ENCODE measurements around the gene FUS. TPM values are rescaled to one million over a fixed set of nuclear protein-coding genes. Genes with fewer than 3 reads are reported as not detected.

FUS gene
- total and polyA plus RNA-seq, 9 of the 15 experiments (the other 6 are each of a cell fraction or from before 2014, with no cell fraction given), result 43.9 to 575 (median 87.2) TPM

DNA sequence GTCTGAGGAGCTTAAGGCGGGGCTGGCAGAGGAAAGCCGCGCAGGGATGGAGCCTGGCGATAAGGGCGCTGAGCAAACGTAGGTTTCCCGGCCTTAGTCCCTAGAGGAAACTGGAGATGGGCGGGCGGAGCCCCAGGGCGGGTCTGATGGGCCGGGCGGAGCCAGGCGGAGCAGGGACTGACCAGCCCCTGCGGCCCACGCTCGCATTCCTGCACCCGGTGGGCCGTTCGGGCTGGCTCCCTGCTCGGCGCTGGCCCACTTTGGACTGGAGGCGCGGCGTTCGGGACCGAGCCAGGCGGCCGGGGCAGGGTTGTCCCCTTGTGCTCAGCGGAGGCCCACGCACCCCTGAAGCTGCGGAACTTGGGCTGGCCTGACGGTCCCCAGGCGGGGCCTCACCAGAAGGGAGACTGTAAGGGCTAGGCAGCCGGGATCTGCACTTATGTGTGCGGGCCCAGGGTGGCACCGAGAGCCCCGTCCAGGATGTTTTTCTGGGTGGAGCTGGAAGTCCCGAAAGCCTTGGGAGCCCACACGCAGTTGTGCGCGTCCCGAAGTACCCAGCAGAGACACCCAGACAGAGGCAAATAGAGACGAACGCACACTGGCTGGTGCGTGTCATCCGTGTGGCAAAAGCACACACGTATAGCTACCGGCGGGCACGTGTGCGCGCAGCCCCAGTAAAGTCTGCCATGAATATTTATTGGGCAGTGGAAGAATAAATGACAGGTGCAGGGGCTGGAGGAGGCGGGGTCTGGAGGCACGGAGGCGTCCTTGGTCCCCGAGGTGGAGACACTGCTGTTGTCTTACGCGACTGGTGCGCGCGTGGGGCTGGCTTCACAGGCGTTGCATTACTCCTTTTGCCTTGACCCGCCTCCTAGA is 35.6 kb downstream of the FUS start (continued):
- TF ChIP-seq PHB2 (IDR thresholded peaks at IDR 0.05; ENCODE audit: low read depth), result no peak
- no peak for TF ChIP-seq POLR2AphosphoS2 (IDR thresholded peaks at IDR 0.05; ENCODE audit: low read length)
- TF ChIP-seq, protein P1, sequence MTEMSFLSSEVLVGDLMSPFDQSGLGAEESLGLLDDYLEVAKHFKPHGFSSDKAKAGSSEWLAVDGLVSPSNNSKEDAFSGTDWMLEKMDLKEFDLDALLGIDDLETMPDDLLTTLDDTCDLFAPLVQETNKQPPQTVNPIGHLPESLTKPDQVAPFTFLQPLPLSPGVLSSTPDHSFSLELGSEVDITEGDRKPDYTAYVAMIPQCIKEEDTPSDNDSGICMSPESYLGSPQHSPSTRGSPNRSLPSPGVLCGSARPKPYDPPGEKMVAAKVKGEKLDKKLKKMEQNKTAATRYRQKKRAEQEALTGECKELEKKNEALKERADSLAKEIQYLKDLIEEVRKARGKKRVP (CRISPR knock-in tag; IDR thresholded peaks at IDR 0.05), result no peak
- TF ChIP-seq CBFA2T3 (IDR thresholded peaks at IDR 0.05), result 0 out of 2 replicates have a peak, but pooled peaks have one; percentile 1
- TF ChIP-seq ETV5 (CRISPR knock-in tag; IDR thresholded peaks at IDR 0.05; ENCODE audit: low read depth), result peak; percentile 22; the same call in 1 of the 2 replicates
- TF ChIP-seq ZNF408 (CRISPR knock-in tag; IDR thresholded peaks at IDR 0.05; ENCODE audit: low read depth), result no peak
- no peak for TF ChIP-seq ESRRA (IDR thresholded peaks at IDR 0.05; ENCODE audit: borderline replicate concordance, low read depth)
- TF ChIP-seq, protein P2, sequence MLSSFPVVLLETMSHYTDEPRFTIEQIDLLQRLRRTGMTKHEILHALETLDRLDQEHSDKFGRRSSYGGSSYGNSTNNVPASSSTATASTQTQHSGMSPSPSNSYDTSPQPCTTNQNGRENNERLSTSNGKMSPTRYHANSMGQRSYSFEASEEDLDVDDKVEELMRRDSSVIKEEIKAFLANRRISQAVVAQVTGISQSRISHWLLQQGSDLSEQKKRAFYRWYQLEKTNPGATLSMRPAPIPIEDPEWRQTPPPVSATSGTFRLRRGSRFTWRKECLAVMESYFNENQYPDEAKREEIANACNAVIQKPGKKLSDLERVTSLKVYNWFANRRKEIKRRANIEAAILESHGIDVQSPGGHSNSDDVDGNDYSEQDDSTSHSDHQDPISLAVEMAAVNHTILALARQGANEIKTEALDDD (IDR thresholded peaks at IDR 0.05), result no peak
- TF ChIP-seq, protein P3, sequence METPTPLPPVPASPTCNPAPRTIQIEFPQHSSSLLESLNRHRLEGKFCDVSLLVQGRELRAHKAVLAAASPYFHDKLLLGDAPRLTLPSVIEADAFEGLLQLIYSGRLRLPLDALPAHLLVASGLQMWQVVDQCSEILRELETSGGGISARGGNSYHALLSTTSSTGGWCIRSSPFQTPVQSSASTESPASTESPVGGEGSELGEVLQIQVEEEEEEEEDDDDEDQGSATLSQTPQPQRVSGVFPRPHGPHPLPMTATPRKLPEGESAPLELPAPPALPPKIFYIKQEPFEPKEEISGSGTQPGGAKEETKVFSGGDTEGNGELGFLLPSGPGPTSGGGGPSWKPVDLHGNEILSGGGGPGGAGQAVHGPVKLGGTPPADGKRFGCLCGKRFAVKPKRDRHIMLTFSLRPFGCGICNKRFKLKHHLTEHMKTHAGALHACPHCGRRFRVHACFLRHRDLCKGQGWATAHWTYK (CRISPR knock-in tag; IDR thresholded peaks at IDR 0.05), result no peak
- no peak for TF ChIP-seq POLR2H (tag; IDR thresholded peaks at IDR 0.05; ENCODE audit: low read depth)
- TF ChIP-seq, protein P4, sequence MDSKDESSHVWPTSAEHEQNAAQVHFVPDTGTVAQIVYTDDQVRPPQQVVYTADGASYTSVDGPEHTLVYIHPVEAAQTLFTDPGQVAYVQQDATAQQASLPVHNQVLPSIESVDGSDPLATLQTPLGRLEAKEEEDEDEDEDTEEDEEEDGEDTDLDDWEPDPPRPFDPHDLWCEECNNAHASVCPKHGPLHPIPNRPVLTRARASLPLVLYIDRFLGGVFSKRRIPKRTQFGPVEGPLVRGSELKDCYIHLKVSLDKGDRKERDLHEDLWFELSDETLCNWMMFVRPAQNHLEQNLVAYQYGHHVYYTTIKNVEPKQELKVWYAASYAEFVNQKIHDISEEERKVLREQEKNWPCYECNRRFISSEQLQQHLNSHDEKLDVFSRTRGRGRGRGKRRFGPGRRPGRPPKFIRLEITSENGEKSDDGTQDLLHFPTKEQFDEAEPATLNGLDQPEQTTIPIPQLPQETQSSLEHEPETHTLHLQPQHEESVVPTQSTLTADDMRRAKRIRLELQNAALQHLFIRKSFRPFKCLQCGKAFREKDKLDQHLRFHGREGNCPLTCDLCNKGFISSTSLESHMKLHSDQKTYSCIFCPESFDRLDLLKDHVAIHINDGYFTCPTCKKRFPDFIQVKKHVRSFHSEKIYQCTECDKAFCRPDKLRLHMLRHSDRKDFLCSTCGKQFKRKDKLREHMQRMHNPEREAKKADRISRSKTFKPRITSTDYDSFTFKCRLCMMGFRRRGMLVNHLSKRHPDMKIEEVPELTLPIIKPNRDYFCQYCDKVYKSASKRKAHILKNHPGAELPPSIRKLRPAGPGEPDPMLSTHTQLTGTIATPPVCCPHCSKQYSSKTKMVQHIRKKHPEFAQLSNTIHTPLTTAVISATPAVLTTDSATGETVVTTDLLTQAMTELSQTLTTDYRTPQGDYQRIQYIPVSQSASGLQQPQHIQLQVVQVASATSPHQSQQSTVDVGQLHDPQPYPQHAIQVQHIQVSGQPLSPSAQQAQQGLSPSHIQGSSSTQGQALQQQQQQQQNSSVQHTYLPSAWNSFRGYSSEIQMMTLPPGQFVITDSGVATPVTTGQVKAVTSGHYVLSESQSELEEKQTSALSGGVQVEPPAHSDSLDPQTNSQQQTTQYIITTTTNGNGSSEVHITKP (IDR thresholded peaks at IDR 0.05; ENCODE audit: partially characterized antibody), result peak; percentile 98
- TF ChIP-seq CEBPB (tag; IDR thresholded peaks at IDR 0.05), result no peak
- TF ChIP-seq CTBP1 (IDR thresholded peaks at IDR 0.05; ENCODE audit: borderline replicate concordance), result peak; percentile 87
- peak; percentile 91 for TF ChIP-seq ATF7 (IDR thresholded peaks at IDR 0.05)
- TF ChIP-seq RBBP5 (IDR thresholded peaks at IDR 0.05; ENCODE audit: borderline replicate concordance, insufficient read depth, low read length, poor library complexity, severe bottlenecking), result peak; percentile 56
- TF ChIP-seq ZFPM2 (CRISPR knock-in tag; IDR thresholded peaks at IDR 0.05), result no peak
- peak; percentile 70 for TF ChIP-seq RBFOX2 (IDR thresholded peaks at IDR 0.05; ENCODE audit: low read depth, low read length)
- no peak for TF ChIP-seq ZNF133 (CRISPR knock-in tag; IDR thresholded peaks at IDR 0.05)
- no peak for TF ChIP-seq SMARCC2 (IDR thresholded peaks at IDR 0.05; ENCODE audit: low read depth)
- peak; percentile 89 for TF ChIP-seq ZFX (CRISPR knock-in tag; IDR thresholded peaks at IDR 0.05)
- no peak for TF ChIP-seq HOXB6 (CRISPR knock-in tag; IDR thresholded peaks at IDR 0.05; ENCODE audit: borderline replicate concordance)
- peak; percentile 13; the same call in 1 of the 2 replicates for TF ChIP-seq KLF6 (CRISPR knock-in tag; IDR thresholded peaks at IDR 0.05; ENCODE audit: borderline replicate concordance)
